Natural killer cell (primary cell): ENCODE data around the gene PPIL1. TPM values are rescaled to one million over a fixed set of nuclear protein-coding genes. Genes with fewer than 3 reads are reported as not detected.
"Not testable (repeated sequence)": the region's sequence is repeated elsewhere in the genome, so short reads cannot be mapped to it uniquely, and the experiment has no call there.

Source experiments
- ATAC-seq, 3 donors: fragments of 150-1000 bp in 2 of 3; fragments of 200-7000 bp in 1 of 3; cut with Tn5 transposase; 1 replicate in 1 of 3; 2 replicates in 2 of 3; pipeline ENCODE4 v1.10.0; 2021; ENCODE audit warnings: mild to moderate bottlenecking in 2 of 3, moderate library complexity in 2 of 3
- DNase-seq, 2 donors: peaks; one replicate each; pipeline versions ENCODE4 v3.0.0 to v3.0.0-alpha.2; 2013 to 2021; ENCODE audit warnings: mixed read lengths in 1 of 2
- H3K27ac ChIP-seq: one replicate; pipeline ENCODE4 v1.5.1; 2013; ENCODE audit warnings: mild to moderate bottlenecking, low read length
- H3K27me3 ChIP-seq: one replicate; pipeline ENCODE4 v1.6.1; 2013; ENCODE audit warnings: low read length; ENCODE audit not compliant: control insufficient read depth, insufficient read depth
- H3K36me3 ChIP-seq: one replicate; pipeline ENCODE4 v1.6.1; 2013; ENCODE audit warnings: low read length; ENCODE audit not compliant: control insufficient read depth, insufficient read depth
- H3K4me1 ChIP-seq: one replicate; pipeline ENCODE4 v1.6.1; 2013; ENCODE audit warnings: low read length; ENCODE audit not compliant: control insufficient read depth, insufficient read depth
- H3K4me3 ChIP-seq: one replicate; pipeline ENCODE4 v1.5.1; 2013; ENCODE audit warnings: low read length
- H3K9me3 ChIP-seq: one replicate; pipeline ENCODE4 v1.6.1; 2013; ENCODE audit warnings: low read length; ENCODE audit not compliant: control insufficient read depth, insufficient read depth
- H3K27ac Mint-ChIP-seq, 2 donors: one replicate each; pipeline ENCODE4 v1.8.0; 2022; ENCODE audit warnings: mild to moderate bottlenecking in 2 of 2, mixed read lengths in 2 of 2, moderate library complexity in 1 of 2
- H3K27me3 Mint-ChIP-seq, 2 donors: one replicate each; pipeline ENCODE4 v1.8.0; 2022; ENCODE audit warnings: low read depth in 2 of 2, mixed read lengths in 2 of 2
- H3K36me3 Mint-ChIP-seq: one replicate; pipeline ENCODE4 v1.8.0; 2022; ENCODE audit warnings: mixed read lengths
- H3K4me1 Mint-ChIP-seq, 2 donors: one replicate each; pipeline ENCODE4 v1.8.0; 2022; ENCODE audit warnings: mixed read lengths in 2 of 2
- H3K4me3 Mint-ChIP-seq: one replicate; pipeline ENCODE4 v1.8.0; 2022; ENCODE audit warnings: mild to moderate bottlenecking, moderate library complexity, mixed read lengths
- H3K9me3 Mint-ChIP-seq, 2 donors: one replicate each; pipeline ENCODE4 v1.8.0; 2022; ENCODE audit warnings: mixed read lengths in 2 of 2
- CTCF ChIP-seq: fragments of 200-600 bp; IDR thresholded peaks from one replicate; pipeline ENCODE4 v1.8.0; 2022; ENCODE audit warnings: antibody characterized with exemption
- WGBS: methylation state at CpG from one replicate; pipeline ENCODE4 v1.1.7; 2013; ENCODE audit warnings: missing lambda C conversion rate; ENCODE audit not compliant: insufficient coverage; 5-methylcytosine and 5-hydroxymethylcytosine counted together
- intact Hi-C: fragments of 100-400 bp; cut with micrococcal nuclease; formaldehyde crosslinking; loops from one replicate; pipeline ENCODE4 v1.14.2; 2022
- total RNA-seq, 4 donors: library from RNA; stranded (reverse); fragments of 120-200 nt in 1 of 4; gene quantifications; one replicate each; pipeline versions ENCODE4 v1.2.3 to v1.2.4, GENCODE V29; 2013 to 2022

The PPIL1 gene
- total RNA-seq, 3 donors from 2014 or later (not counting 1 experiment from before 2014, with no cell fraction given): 2.6 to 5.2 (median 5.1) TPM

GRCh38 chr6:36893976-36894932 is 19.7 kb upstream of the PPIL1 start:
- ATAC-seq (no peak), DNase-seq (no peak)
- no peak overlapping the region for H3K4me3 ChIP-seq
- no peaks in the 10 kb centered on the region for H3K27me3 Mint-ChIP-seq
- H3K9me3 Mint-ChIP-seq: no peaks in the 10 kb centered on the region
- H3K36me3 Mint-ChIP-seq: no peaks in the 10 kb centered on the region
- peaks cover 6 to 8% of the 10 kb centered on the region in 2 donors for H3K4me1 Mint-ChIP-seq
- peaks cover 29% of the 10 kb centered on the region for H3K36me3 ChIP-seq
- no peak for TF ChIP-seq CTCF
- H3K4me1 ChIP-seq: no peaks in the 10 kb centered on the region
- H3K27ac Mint-ChIP-seq: no peak overlapping the region
- WGBS: 98% methylated on average over 8 of the region's 8 CpGs
- H3K27me3 ChIP-seq: no peaks in the 10 kb centered on the region
- no peak overlapping the region for H3K4me3 Mint-ChIP-seq
- H3K9me3 ChIP-seq: no peaks in the 10 kb centered on the region
- no peak overlapping the region for H3K27ac ChIP-seq
- intact Hi-C loops: no loop called here

DNA sequence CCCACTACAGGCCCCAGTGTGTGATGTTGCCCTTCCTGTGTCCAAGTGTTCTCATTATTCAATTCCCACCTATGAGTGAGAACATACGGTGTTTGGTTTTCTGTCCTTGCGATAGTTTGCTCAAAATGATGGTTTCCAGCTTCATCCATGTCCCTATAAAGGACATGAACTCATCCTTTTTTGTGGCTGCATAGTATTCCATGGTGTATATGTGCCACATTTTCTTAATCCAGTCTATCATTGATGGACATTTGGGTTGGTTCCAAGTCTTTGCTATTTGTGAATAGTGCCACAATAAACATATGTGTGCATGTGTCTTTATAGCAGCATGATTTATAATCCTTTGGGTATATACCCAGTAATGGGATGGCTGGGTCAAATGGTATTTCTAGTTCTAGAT is 16.6 kb upstream of the PPIL1 start:
- H3K36me3 Mint-ChIP-seq, DNase-seq, H3K4me1 ChIP-seq, H3K9me3 ChIP-seq, H3K27ac ChIP-seq, H3K4me3 Mint-ChIP-seq, H3K4me3 ChIP-seq, H3K27me3 ChIP-seq, ATAC-seq, H3K27ac Mint-ChIP-seq, intact Hi-C loops, H3K27me3 Mint-ChIP-seq, H3K9me3 Mint-ChIP-seq: not testable (repeated sequence)
- H3K4me1 Mint-ChIP-seq: peaks cover 21 to 26% of the 10 kb centered on the region in 2 donors
- peaks cover 20% of the 10 kb centered on the region for H3K36me3 ChIP-seq
- no CpG with 5 or more reads among the region's 2 CpGs for WGBS

GRCh38 chr6:36890112-36890663 is 15.6 kb upstream of the PPIL1 start:
- WGBS: 100% methylated on average over 1 of the region's 3 CpGs
- ATAC-seq (no peak), DNase-seq (no peak)
- Histone ChIP-seq H3K36me3 (peaks cover 15% of the 10 kb centered on the region), H3K27ac (no peak overlapping the region), H3K9me3 (no peaks in the 10 kb centered on the region), H3K4me1 (peaks cover 4% of the 10 kb centered on the region), H3K27me3 (no peaks in the 10 kb centered on the region), H3K4me3 (no peak overlapping the region)
- no peak for TF ChIP-seq CTCF
- no peaks in the 10 kb centered on the region for H3K27me3 Mint-ChIP-seq
- peaks cover 26 to 32% of the 10 kb centered on the region in 2 donors for H3K4me1 Mint-ChIP-seq
- H3K4me3 Mint-ChIP-seq: no peak overlapping the region
- H3K36me3 Mint-ChIP-seq: no peaks in the 10 kb centered on the region
- no peaks in the 10 kb centered on the region for H3K9me3 Mint-ChIP-seq
- no peak overlapping the region for H3K27ac Mint-ChIP-seq
- intact Hi-C loops: no loop called here

GRCh38 chr6:36888654-36889481 is 14.3 kb upstream of the PPIL1 start:
- Histone ChIP-seq H3K27ac (no peak overlapping the region), H3K9me3 (no peaks in the 10 kb centered on the region), H3K36me3 (peaks cover 3% of the 10 kb centered on the region), H3K27me3 (no peaks in the 10 kb centered on the region), H3K4me3 (no peak overlapping the region), H3K4me1 (peaks cover 7% of the 10 kb centered on the region)
- peaks cover 28 to 33% of the 10 kb centered on the region in 2 donors for H3K4me1 Mint-ChIP-seq
- WGBS: 84% methylated on average over 6 of the region's 6 CpGs
- H3K4me3 Mint-ChIP-seq: no peak overlapping the region
- TF ChIP-seq CTCF: no peak
- no peaks in the 10 kb centered on the region for H3K27me3 Mint-ChIP-seq
- H3K36me3 Mint-ChIP-seq: no peaks in the 10 kb centered on the region
- no peak for DNase-seq
- peak overlapping the region in 1 of 2 donors; percentile 9 for H3K27ac Mint-ChIP-seq
- no peaks in the 10 kb centered on the region for H3K9me3 Mint-ChIP-seq
- no peak for ATAC-seq
- intact Hi-C loops: no loop called here
